ENCODE data around the gene RWDD2A.

RWDD2A gene

DNA sequence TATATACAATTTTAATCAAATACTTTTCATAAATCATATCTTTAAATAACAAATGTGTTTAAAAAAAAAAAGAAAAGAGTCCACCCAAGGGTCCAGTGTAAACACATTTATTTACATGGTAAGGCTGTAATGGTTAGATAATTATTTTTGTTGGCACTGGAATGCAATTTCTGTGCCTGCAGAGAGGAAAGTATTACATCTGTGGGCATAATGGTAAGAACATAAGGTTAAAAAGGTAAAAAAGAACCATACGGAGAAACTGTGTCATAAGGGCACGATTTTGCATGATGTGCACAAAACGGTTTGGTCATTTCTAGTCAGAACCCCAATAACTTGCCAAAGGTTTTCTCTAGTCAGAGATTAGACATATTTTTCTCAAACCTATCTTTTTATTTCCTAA, 54.3 kb downstream of the RWDD2A start:
- Histone ChIP-seq H3K27ac (ENCODE audit: low read depth, low read length) (no peak overlapping the region), H2AK5ac (ENCODE audit: low read length) (no peak overlapping the region), H2AFZ (ENCODE audit: insufficient read depth, low read length, poor library complexity) (no peak overlapping the region), H3K14ac (ENCODE audit: low read length) (no peak overlapping the region), H3K36me3 (ENCODE audit: control insufficient read depth in 1 of 2, insufficient read depth in 2 of 2, low read length in 2 of 2) (no peaks in the 10 kb centered on the region), H4K91ac (ENCODE audit: low read depth, low read length) (no peak overlapping the region), H2BK5ac (ENCODE audit: low read depth, low read length, poor library complexity) (no peak overlapping the region), H4K8ac (ENCODE audit: low read depth, low read length) (no peak overlapping the region), H3K79me1 (ENCODE audit: low read length) (no peaks in the 10 kb centered on the region), H4K12ac (ENCODE audit: low read depth, low read length) (no peak overlapping the region), H2BK120ac (ENCODE audit: insufficient read depth, low read length, poor library complexity) (no peak overlapping the region), H3K27me3 (ENCODE audit: insufficient read depth, low read length) (no peaks in the 10 kb centered on the region), H3K79me2 (ENCODE audit: control insufficient read depth, insufficient read depth, low read length, poor library complexity) (no peaks in the 10 kb centered on the region), H2BK12ac (ENCODE audit: low read length) (no peak overlapping the region), H3K9me3 (ENCODE audit: insufficient read depth, low read depth, low read length) (no peaks in the 10 kb centered on the region), H3K4me1 (ENCODE audit: control insufficient read depth in 1 of 2, insufficient read depth in 2 of 2, low read length in 2 of 2) (peaks cover 0 to 3% of the 10 kb centered on the region in 2 experiments), H3K18ac (ENCODE audit: low read length) (no peak overlapping the region), H3K4ac (ENCODE audit: low read depth, low read length) (no peak overlapping the region), H3K4me3 (ENCODE audit: low read depth, low read length) (no peak overlapping the region), H3K9ac (ENCODE audit: low read length) (no peak overlapping the region), H3K23ac (ENCODE audit: low read length) (no peak overlapping the region), H3K4me2 (ENCODE audit: low read length) (no peak overlapping the region)
- WGBS (ENCODE audit: extremely low coverage, insufficient coverage, insufficient read length) = no CpG with 5 or more reads among the region's 3 CpGs
- no peak for DNase-seq
